Stimulated activated CD8-positive, alpha-beta memory T cell treated with anti-CD3 and anti-CD28 coated beads, Interleukin-7, amount 100 ng/mL, for 48 hours (primary cell): Measurements from ENCODE around the gene HRK.
"Not testable (repeated sequence)": the region's sequence is repeated elsewhere in the genome, so short reads cannot be mapped to it uniquely, and the experiment has no call there.

Experiments
- DNase-seq, 2 donors: peaks; one replicate each; pipeline ENCODE4 v3.0.0-alpha.2; 2020; ENCODE audit warnings: low read depth in 1 of 2; ENCODE audit errors: extremely low read depth in 1 of 2

Gene HRK

GRCh38 chr12:116821291-116821690, 60.0 kb downstream of the HRK start:
- DNase-seq, result no peak

- DNase-seq, result no peak
These were observed 61.1 kb downstream of the HRK start for GRCh38 chr12:116820064-116820656.

GRCh38 chr12:116818948-116819832, 62.1 kb downstream of the HRK start:
- peak; percentile 74 to 79 for DNase-seq

- DNase-seq, result no peak
These were observed 62.8 kb downstream of the HRK start for GRCh38 chr12:116818341-116818856.

GRCh38 chr12:116814766-116815165, 66.5 kb downstream of the HRK start:
- DNase-seq, result not testable (repeated sequence)

GRCh38 chr12:116813271-116814041, 67.8 kb downstream of the HRK start:
- DNase-seq, result no peak

GRCh38 chr12:116812238-116812637, 69.0 kb downstream of the HRK start:
- no peak for DNase-seq

GRCh38 chr12:116808113-116809105, 72.8 kb downstream of the HRK start:
- DNase-seq, result no peak

GRCh38 chr12:116807546-116807945, 73.7 kb downstream of the HRK start:
- no peak for DNase-seq

- DNase-seq, result no peak
These were observed 74.3 kb downstream of the HRK start for GRCh38 chr12:116806845-116807440.
